HuH-7.5 (cell line): ENCODE results near the gene BTBD9.
"Not testable (repeated sequence)": the region's sequence is repeated elsewhere in the genome, so short reads cannot be mapped to it uniquely, and the experiment has no call there.

Source experiments
- DNase-seq: peaks from one replicate; pipeline ENCODE4 v3.0.0; 2011; ENCODE audit warnings: low spot score

Gene BTBD9

DNA sequence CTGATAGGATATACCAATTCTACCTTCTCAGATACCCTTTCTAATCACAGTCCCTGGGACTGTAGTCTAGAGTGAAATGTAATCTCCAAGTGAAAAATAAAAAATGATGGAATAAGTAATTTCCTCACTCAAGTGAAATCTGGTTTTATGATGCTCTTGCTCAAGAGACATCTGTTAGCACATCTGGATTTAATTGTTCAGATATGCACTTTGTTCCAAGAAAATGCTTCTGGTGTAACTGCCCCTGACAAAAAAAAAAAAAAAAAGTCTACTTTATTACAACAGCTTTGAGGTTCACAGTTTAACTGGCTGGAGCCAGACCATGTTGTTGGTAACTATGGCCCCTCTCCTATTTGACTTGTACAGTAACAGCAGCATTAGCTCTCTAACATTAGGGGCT, 251.8 kb downstream of the BTBD9 start:
- no peak for DNase-seq

DNA sequence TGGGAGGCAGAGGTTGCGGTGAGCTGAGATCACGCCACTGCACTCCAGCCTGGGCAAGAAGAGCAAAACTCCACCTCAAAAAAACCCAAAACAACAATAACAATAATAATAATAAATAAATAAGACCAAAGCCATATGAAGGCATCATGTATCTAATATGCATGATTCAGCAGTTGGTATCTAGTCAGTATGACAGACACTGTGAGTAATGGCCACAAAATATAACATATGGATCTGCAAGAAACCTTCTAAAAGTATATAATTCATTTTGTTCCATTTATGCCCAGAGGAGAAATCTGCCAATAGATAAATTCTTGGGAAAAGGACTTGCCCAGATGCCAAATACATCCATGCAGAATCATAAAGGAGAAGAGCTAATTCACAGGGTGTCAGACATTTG, 252.3 kb downstream of the BTBD9 start:
- no peak for DNase-seq

DNA sequence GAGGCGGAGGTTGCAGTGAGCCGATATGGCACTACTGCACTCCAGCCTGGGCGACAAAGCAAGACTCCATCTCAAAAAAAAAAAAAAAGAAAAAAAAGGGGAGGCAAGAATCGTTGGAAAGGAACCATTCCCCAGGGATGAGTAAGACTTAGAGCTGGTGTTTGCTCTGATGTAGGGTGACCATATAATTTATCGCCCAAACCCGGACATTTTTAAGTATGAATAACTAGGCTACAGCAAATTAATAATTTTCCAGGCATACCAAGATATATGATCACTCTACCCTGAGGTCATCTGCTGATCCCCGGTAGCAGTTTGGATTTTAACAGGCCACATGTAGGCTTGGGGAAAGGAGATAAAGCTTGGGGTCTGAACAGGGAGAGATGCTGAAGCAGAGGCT, 260.9 kb downstream of the BTBD9 start:
- DNase-seq: no peak

DNA sequence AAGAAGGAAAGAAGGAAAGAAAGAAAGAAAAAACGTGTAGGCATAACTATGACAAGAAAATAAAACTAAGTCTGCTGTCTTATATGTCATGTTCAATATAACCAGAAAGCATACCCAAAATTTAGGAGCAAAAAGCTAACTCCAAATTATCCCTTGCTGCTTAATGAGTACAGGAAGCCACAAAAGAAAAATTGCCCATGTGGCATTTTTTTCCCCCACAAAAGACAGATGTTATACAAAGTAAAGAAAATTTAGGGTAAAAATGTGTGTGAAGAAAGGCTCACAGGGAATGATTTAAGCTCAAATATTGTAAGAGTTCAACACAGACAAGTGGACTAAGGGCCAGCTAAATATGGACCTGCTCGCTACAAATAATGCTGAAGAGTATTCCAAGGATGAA, 263.8 kb downstream of the BTBD9 start:
- DNase-seq: no peak

DNA sequence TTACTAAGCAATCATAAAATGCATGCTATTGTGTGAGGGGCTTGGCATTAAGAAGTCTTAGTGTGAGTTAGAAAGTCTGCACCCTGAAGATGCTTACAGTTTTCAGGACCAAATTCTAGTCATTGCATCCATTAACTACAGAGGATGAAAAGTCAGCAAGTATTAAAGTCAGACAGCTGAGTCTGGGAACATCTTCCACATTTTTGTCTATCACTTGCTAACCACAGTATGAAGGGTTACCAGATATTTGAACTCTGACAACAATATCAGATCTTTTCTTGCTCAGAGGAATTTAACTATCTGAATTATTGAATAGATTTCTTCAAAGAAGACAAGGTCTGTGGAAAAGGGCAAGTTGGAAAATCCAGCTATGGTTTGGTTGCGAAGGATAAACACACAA, 264.4 kb downstream of the BTBD9 start:
- DNase-seq: no peak

DNA sequence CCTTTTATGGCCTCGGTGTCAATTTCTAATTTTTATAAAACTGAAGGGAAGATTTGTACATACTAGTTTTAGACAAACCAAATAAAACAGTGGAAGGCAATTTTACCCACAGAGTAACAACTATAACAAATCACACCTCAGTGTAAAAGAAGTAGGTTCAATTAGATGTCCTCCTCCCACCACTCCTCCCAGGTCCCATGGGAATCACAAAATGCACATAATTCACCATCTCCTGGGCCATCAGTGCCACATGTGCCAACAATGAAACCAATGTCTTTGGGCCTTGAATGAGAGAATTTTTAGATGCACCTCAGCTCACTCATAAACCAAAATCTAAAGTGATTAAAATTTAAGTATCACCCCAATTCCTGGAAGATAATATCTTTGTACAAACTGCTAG, 267.8 kb downstream of the BTBD9 start:
- no peak for DNase-seq

DNA sequence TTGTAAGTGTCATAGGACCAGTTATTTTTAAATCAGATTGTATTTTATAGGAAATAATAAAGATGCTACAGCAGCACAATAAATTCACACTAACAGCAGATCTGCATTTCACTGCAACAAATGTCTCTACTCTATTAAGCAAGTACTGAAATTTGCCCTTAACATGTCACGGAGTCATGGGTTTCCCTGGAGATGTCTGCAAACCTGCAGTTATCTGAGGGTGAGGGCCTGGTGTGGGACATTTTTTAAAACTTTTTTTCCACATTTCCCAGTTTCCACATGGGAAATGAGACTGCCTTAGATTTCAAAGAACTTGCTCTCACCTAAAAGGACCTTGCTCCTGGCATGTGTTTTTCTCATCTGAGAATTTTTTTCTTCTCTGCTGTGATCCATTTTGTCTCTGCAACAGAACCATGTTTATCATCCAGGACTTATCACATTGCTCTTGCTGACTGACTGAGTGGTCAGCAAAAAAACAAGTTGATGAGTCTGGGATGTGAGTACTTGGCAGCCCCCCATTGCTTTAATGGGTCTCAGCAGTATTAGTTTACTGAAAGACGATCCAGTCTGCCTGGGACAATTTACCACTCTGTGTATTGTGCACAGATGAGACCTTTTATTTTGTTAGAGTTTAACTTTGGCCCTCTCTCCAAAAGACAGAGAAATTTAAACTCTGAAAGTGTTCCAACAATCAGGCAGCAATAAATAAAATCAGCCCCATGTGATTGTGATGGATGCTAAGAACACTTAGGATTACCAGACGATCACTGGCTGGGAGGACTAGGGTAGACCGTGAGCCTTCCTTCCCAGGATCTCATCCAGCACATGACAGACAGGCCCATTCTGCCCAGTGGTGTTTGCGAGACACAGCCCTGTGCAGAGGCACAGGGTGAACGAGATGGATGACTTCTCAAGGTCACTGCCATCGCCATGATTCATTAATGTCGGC, 268.8 kb downstream of the BTBD9 start:
- no peak for DNase-seq

DNA sequence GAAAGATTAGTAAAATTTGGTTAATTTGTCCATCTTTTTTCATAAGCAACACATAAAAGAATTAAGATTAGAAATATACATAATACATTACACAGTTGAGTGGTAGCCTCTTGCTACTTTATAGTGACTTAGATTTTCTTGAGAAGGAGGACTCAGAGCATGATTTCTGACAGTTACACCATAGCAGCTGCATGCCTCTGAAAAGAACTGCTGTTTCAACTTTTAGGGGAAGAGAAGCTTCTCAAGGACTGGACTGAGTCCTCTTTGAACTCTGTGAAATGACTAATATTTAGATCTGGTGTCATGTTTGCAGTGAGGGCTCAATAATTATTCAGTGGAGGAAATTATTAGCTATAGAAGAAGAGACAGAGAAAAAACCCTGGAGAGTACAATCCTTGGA, 272.5 kb downstream of the BTBD9 start:
- DNase-seq: no peak

DNA sequence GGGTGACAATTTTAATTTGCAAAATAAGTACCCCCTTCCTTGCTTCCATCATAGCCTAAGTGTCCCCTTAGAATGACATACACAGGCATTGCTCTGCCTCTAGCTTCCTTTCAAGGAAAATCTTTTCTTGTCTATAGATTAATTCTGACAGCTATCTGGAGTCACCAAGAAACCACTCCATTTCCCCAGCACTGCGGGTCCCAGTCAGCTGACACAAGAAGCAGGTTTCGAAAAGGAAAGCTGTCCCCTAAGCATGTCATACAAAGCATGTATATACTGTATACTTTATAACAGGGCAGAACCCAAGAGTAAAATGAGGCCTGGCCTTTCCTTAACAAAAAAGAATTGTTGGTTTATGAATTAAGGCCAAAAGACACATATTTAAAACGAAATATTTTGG, 273.5 kb downstream of the BTBD9 start:
- no peak for DNase-seq

DNA sequence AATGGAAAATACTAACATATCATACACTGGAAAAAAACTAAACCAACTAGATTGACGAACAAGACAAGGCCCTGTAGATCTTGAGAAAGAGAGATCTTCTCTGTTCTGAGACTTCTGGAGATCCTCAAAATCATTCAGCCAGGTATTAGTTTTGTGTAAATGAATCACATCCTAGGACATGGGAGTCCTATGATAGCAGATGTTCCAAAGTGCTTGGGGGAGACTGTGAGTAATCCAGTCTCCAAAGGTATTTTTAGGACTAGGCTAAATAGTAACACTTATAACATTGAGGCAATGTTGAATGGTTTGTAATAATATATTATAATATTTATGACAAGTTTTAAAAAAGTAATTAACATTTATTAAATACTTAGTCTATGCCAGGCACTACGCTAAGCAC, 275.0 kb downstream of the BTBD9 start:
- no peak for DNase-seq

DNA sequence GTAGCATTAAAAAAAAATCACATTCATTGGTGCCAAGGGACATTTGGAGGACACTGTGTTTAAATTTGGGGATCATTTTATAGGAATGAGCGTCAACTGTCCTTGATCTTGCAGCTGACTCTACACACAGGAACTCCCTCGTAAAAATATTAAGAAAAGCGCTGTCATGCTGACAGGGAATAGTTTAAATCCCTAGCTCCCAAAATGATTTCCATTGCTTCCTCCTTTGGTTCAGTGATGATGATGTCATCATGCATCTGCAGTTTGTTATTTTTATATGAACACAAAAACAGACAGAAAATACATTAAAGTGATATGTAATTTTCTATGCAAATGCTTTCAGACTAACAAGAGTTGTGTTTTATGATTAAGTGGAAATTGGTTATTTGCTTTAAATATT, 275.6 kb downstream of the BTBD9 start:
- DNase-seq: no peak

DNA sequence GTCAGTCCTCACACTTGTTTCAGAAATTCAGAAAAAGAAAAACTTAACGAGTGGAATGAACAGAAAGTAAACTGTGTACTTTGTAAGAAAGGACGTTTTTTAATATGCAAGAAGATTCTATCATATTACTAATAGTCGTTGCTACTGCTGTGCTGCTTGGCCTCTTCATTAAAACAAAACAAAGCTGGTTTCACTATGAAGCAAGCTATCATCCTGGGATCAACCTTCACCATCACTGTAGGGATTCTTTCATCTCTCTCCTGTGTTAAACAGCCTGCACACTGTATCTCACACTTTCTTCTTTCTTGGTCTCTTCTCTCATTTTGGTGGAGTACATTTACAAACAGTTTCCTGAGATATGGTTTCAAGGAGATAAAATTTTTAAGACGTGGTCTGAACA, 284.2 kb downstream of the BTBD9 start:
- no peak for DNase-seq

DNA sequence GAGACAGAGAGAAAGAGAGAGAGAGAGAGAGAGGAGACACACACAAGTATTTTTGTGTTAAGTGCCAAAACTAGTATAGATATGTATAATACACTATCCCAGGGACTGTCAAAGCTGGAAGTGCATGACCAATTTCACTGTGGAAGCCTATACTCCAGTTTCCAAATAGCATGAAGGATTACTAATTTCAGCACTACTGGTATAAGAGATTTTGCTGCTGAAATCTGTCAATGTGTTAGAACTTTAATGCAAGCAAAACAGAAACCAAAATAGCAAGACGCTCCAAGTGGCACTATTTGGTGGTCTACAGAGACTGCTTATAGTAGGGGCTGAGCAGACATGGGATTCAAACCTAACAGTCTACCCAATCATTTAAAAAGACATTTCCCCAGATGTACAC, 284.8 kb downstream of the BTBD9 start:
- DNase-seq: no peak

DNA sequence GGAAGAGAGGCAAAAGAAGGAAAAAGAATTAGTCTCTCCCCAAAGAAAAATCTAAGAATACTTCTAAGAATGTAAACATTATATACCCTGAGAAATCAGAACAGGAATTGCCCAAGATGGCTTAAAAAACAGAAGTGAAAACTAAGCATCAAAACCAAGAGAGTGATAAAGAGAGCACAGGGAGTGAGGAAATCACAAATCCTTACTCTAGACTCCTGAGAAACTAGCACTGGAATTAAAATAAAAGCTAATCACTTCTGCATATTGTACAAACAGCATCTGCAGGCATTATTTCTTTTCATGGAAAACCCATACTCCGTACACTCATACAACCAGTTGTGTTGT, 285.7 kb downstream of the BTBD9 start:
- DNase-seq: no peak

DNA sequence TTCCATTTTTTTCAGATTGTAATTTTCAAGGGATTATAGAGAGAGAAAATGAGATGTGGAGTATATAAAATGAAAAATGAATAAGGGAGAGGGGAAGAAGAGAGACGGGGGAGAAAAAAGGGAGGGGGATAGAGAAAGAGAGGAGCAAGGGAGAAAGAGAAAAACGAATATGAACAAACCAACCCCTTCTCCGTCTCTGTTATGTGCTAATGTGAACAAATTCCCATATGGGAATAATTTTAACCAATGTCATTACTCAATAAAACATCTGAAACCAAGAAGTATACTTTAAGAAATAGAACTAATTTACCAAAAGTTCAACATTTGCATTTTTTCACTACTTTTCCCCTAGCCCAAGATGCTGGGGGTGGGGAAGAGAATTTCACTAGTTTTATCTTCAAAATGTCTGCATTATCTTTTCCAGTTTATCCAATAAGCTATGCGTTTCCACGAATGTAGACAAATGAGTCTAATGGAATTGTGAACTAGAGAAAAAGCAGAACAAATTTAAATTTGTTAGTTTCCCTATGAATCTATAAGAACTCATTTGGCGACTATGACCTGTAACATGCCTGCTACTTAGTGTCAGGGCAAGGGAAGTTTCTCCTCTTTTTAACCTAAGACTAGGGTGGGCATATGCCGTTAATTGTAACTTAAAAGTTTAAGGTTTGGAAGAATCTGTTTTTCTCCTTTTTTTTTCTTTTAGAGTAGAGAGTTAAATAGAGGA, 286.3 kb downstream of the BTBD9 start:
- DNase-seq: no peak

DNA sequence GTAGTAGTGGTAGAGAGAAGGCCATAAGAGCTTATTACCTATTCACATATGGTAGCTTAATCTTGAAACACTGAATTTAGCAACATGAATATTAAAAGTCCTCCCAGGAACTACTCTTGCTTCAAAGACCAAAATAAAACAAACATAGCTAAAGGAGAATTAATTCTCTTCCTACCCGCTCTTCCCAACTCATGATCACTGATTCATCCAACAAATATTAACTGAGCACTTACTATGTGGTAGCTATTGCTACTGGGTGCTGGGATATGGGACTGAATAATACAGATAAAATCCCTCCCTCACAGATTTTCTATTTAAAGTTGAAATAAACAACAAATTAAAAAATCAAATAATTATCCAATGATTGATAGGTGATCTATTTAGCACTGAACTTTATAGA, 287.1 kb downstream of the BTBD9 start:
- DNase-seq: no peak

DNA sequence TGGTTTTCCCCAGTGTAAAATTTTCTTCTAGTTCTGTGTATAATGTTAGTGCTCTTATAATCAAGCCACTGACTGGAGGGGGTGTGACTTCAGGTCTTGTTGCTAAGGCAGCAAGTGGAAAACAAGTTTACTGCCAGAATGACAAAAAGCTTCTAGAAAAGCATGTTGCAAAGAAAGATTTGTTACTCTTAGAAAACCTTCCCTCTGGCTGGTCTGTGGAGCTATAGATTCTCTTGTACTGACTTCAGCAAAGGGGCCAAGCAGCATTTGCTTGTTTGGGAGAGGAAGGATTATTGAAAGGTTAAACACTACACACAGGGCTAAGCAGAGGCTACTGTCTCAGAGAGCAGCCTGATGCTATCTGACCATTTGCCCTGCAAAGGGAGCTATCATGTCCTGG, 288.8 kb downstream of the BTBD9 start:
- no peak for DNase-seq

DNA sequence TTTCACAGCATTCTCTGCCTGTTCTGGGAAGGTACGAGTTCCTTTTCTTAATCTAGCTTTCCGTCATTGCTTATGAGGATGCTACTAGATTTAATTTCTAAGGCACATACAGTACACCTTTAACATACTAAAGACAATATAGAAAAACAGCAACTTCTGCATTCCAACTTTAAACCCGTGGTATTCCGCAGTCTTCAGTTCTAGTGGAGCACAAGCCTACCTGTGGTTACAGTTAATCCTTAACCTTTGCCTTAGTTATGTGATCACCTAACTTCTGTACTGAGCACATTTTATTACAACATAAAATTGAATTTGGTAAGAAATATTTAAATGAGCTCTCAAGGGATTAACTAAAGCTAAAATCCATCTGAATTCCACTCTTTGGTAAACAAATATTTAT, 289.5 kb downstream of the BTBD9 start:
- DNase-seq: no peak

DNA sequence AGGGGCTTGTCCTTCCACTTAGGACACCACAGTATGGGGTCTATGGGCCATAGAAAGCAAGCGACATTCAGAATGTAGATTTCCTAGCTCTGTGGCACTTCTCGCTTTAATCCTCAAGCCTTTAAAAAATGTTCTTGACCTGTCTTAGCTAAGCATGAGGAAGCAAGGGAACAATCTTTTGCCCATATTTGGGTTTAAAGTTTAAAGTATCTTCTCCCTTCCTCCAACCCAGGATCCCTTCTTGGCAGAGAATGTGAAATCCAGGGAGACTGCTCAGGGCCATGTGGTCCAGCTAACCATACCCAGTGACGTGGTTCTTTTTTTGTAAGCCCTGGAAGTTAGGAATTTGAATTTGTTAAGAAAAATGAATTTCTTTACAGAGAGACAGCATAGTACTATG, 289.9 kb downstream of the BTBD9 start:
- DNase-seq: no peak

DNA sequence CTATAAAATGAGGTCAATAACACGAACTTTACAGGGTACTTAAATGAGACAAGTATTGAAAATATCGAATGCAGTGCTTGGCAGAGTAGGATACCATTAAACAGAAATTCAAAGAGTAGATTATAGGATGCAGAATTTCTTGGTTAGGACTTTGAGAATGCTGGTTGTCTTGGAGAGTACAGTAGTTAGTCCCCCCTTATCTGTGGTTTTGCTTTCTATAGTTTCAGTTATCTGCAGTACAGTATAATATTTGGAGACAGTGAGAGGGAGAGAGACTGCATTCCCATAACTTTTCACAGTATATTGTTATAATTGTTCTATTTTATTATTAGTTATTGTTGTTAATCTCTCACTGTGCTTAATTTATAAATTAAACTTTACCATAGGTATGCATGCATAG, 290.5 kb downstream of the BTBD9 start:
- no peak for DNase-seq

DNA sequence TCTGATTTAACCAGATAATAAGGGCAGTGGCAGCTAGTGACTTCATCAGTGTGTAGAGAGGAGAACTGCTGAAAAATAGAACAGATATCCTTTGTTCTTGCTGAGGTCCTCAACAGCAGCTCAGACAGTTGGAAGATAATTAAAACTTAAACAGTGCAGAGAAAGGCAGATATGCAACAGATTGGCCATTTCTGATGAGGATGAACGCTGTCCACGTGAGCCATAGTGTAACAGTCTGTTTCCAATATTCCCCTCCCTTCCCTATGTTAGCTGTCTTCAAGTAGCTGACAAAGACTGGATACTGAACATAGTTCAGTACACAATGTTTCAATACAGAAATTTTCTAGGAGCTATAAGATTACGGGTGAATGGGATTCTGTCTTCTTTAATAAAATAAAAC, 291.4 kb downstream of the BTBD9 start:
- no peak for DNase-seq

DNA sequence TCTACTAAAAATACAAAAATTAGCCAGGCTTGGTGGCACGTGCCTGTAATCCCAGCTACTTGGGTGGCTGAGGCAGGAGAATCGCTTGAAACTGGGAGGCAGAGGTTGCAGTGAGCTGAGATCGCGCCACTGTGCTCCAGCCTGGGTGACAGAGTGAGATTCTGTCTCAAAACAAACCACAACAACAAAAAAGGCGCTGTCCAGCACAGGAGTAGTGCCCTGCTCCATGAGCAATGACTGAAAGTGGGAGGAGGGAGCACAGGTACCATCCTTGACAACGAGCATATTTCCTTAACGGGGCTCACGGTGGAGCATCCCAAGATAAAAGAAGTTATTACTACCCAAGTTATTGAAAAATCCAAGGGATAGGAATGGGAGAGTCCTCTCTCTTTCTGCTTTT, 291.9 kb downstream of the BTBD9 start:
- DNase-seq: not testable (repeated sequence)

DNA sequence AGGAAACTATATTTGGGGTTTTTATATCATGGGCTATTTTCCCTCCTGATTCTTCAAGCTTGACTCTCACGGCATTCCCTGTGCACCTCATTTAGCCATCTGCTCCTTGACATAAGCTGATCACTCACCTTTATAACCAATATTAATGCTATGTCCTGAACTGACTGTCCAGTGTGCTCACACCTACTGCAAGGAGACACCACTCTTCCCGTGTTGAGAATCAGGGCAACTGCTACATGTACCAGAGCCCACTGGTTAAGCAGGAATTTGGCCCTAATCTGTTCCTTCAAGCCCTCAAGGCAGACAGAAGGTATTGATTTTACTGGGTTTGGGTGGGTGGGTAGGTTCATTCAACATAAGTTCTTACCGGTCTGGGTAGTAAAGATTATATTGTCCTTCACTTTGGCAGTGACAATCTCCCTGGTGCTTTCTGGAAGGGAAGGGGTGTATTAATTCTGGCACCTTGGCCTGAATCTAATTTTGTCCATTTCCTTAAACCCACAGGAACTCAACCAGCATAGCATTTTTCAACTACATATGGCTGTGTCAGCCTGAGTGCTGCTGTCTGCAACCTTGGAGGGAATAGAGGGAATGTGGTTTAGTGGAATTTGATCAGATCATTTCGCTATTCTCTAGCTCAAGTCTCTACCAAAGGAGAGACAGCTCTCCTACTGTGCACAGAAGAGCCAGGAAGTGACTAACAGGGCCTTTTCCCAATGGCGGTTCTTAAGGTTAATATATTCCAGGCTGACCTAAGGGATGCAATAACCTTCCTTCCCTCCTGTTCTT, 293.2 kb downstream of the BTBD9 start:
- no peak for DNase-seq
